ENCODE measurements around the gene NEURL1. TPM values are rescaled to one million over a fixed set of nuclear protein-coding genes. Genes with fewer than 3 reads are reported as not detected.
A peak's percentile ranks its signal among the peaks of the same experiment; 100 is the strongest.

Gene NEURL1
- total and polyA plus RNA-seq, 4 experiments from 2014 or later, result 0.76 to 0.96 (median 0.83) TPM

- peaks cover 11 to 24% of the 10 kb centered on the region in 2 donors for H3K36me3 Mint-ChIP-seq
These were observed 39.5 kb upstream of the NEURL1 start for GRCh38 chr10:103454026-103454425.

GRCh38 chr10:103455235-103455634 is 38.3 kb upstream of the NEURL1 start:
- intact Hi-C loops (cut with micrococcal nuclease), result no loop called here
- H3K9me3 ChIP-seq (ENCODE audit: control insufficient read depth in 1 of 2, low read length in 2 of 2), result no peaks in the 10 kb centered on the region
- H3K27ac ChIP-seq (ENCODE audit: low read depth, low read length), result no peak overlapping the region
- no peak overlapping the region for H3K4me3 ChIP-seq (ENCODE audit: low read length in 2 of 2)
- peaks cover 0 to 4% (median 0%) of the 10 kb centered on the region in 8 donors for H3K9me3 Mint-ChIP-seq
- no peaks in the 10 kb centered on the region for H3K27me3 ChIP-seq (ENCODE audit: insufficient read depth, low read length)
- H3K4me3 Mint-ChIP-seq, result no peak overlapping the region
- POLR2A ChIA-PET (ENCODE audit: partially characterized antibody), result interaction anchor here (0.5 to 5.9 kb wide), 2 partner anchors 16 to 453 kb away, joined by 3 to 106 read pairs; no protein-coding TSS in a partner anchor
- H3K27me3 Mint-ChIP-seq, result no peaks in the 10 kb centered on the region
- H3K27ac Mint-ChIP-seq, result peak overlapping the region in 1 of 7 donors; percentile 55
- CTCF ChIA-PET (ENCODE audit: partially characterized antibody), result interaction anchor here (2.7 to 9.7 kb wide), 2 partner anchors 17 to 38 kb away, joined by 8 to 75 read pairs; no protein-coding TSS in a partner anchor
- H3K4me1 ChIP-seq (ENCODE audit: insufficient read depth, low read length), result peaks cover 25% of the 10 kb centered on the region
- H3K4me1 Mint-ChIP-seq, result peaks cover 28 to 54% (median 36%) of the 10 kb centered on the region in 4 donors
- peaks cover 0 to 14% of the 10 kb centered on the region in 2 donors for H3K36me3 Mint-ChIP-seq
- H3K36me3 ChIP-seq (ENCODE audit: insufficient read depth, low read length), result no peaks in the 10 kb centered on the region
- DNase-seq, result no peak

More at GRCh38 chr10:103454026-103454425, 39.5 kb upstream of the NEURL1 start:
- Histone ChIP-seq H3K27ac (ENCODE audit: low read depth, low read length) (no peak overlapping the region), H3K27me3 (ENCODE audit: insufficient read depth, low read length) (no peaks in the 10 kb centered on the region), H3K4me3 (ENCODE audit: low read length in 2 of 2) (no peak overlapping the region), H3K36me3 (ENCODE audit: insufficient read depth, low read length) (peaks cover 5% of the 10 kb centered on the region), H3K9me3 (ENCODE audit: control insufficient read depth in 1 of 2, low read length in 2 of 2) (no peaks in the 10 kb centered on the region), H3K4me1 (ENCODE audit: insufficient read depth, low read length) (peaks cover 37% of the 10 kb centered on the region)
- peak overlapping the region; percentile 22 to 92 (median 61) for H3K27ac Mint-ChIP-seq
- no peak for DNase-seq
- H3K4me3 Mint-ChIP-seq, result peak overlapping the region in 6 of 8 donors; percentile 12 to 99 (median 42)
- H3K9me3 Mint-ChIP-seq, result peaks cover 0 to 4% (median 0%) of the 10 kb centered on the region in 8 donors
- H3K27me3 Mint-ChIP-seq, result no peaks in the 10 kb centered on the region
- intact Hi-C loops (cut with micrococcal nuclease), result no loop called here
- peaks cover 32 to 60% (median 39%) of the 10 kb centered on the region in 4 donors for H3K4me1 Mint-ChIP-seq
- POLR2A ChIA-PET (ENCODE audit: partially characterized antibody), result interaction anchor here (1.3 to 5.9 kb wide), 2 partner anchors 17 to 21 kb away, joined by 3 to 106 read pairs; no protein-coding TSS in a partner anchor
- CTCF ChIA-PET (ENCODE audit: partially characterized antibody), result interaction anchor here (2.7 to 9.7 kb wide), 5 partner anchors 18 to 37 kb away, joined by 8 to 75 read pairs (median 24); no protein-coding TSS in a partner anchor

- Histone ChIP-seq H3K4me1 (ENCODE audit: insufficient read depth, low read length) (peaks cover 16% of the 10 kb centered on the region), H3K27ac (ENCODE audit: low read depth, low read length) (no peak overlapping the region), H3K36me3 (ENCODE audit: insufficient read depth, low read length) (no peaks in the 10 kb centered on the region), H3K4me3 (ENCODE audit: low read length in 2 of 2) (no peak overlapping the region), H3K9me3 (ENCODE audit: control insufficient read depth in 1 of 2, low read length in 2 of 2) (no peaks in the 10 kb centered on the region), H3K27me3 (ENCODE audit: insufficient read depth, low read length) (no peaks in the 10 kb centered on the region)
- Mint-ChIP-seq H3K27ac (no peak overlapping the region), H3K36me3 (peaks cover 0 to 4% of the 10 kb centered on the region in 2 donors), H3K9me3 (peaks cover 0 to 2% (median 0%) of the 10 kb centered on the region in 8 donors), H3K4me1 (peaks cover 19 to 47% (median 27%) of the 10 kb centered on the region in 4 donors), H3K27me3 (no peaks in the 10 kb centered on the region), H3K4me3 (peak overlapping the region in 1 of 8 donors; percentile 2)
- POLR2A ChIA-PET (ENCODE audit: partially characterized antibody), result interaction anchor here (0.5 to 2.4 kb wide), 2 partner anchors 15 to 452 kb away, joined by 3 to 10 read pairs; no protein-coding TSS in a partner anchor
- CTCF ChIA-PET (ENCODE audit: partially characterized antibody), result interaction anchor here (1.2 to 9.7 kb wide), 3 partner anchors 16 to 39 kb away, joined by 3 to 75 read pairs (median 8); no protein-coding TSS in a partner anchor
- no peak for DNase-seq
- intact Hi-C loops (cut with micrococcal nuclease), result no loop called here
These were observed 37.3 kb upstream of the NEURL1 start for GRCh38 chr10:103456074-103456660.

DNA sequence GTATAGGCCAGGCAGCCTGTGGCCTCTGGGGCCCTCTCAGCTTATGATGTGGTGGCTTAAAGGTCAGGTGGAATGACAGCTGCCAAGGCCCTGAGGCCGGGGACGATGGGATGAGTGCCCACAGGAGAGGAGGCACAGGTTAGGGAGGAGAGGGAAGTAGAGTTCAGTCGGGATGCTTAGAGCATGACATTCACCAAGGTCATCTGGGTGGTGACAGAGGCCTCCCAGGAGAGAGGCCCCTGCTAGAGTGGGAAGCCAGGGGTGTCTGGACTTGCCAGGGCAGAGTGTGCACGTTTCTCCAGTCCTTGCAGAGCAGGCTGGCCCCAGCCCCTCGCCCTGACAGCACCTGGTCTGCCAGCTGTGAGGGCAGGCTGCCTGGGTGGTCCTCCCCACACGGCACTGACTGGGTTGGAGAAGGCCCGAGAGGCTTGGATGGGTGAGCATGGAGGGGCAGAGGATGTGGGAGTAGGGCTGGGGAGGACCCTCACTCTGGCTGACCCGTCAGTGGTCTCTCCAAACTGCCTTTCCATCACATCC is 36.3 kb upstream of the NEURL1 start:
- intact Hi-C loops (cut with micrococcal nuclease), result no loop called here

GRCh38 chr10:103457896-103458583 is 35.5 kb upstream of the NEURL1 start:
- intact Hi-C loops (cut with micrococcal nuclease), result no loop called here
- H3K4me3 ChIP-seq (ENCODE audit: low read length in 2 of 2), result no peak overlapping the region
- H3K36me3 ChIP-seq (ENCODE audit: insufficient read depth, low read length), result no peaks in the 10 kb centered on the region
- no peaks in the 10 kb centered on the region for H3K9me3 ChIP-seq (ENCODE audit: control insufficient read depth in 1 of 2, low read length in 2 of 2)
- no peaks in the 10 kb centered on the region for H3K27me3 ChIP-seq (ENCODE audit: insufficient read depth, low read length)
- Mint-ChIP-seq H3K4me1 (peaks cover 14 to 29% (median 18%) of the 10 kb centered on the region in 4 donors), H3K36me3 (no peaks in the 10 kb centered on the region), H3K9me3 (no peaks in the 10 kb centered on the region), H3K27ac (peak overlapping the region in 1 of 7 donors; percentile 32), H3K4me3 (no peak overlapping the region), H3K27me3 (no peaks in the 10 kb centered on the region)
- ChIA-PET CTCF (ENCODE audit: partially characterized antibody) (no interaction called here), POLR2A (ENCODE audit: partially characterized antibody) (interaction anchor here (2.4 kb wide), 1 partner anchor 13 kb away, joined by 10 read pairs; no protein-coding TSS in a partner anchor)
- peaks cover 9% of the 10 kb centered on the region for H3K4me1 ChIP-seq (ENCODE audit: insufficient read depth, low read length)
- DNase-seq, result no peak
- no peak overlapping the region for H3K27ac ChIP-seq (ENCODE audit: low read depth, low read length)

More for the DNA sequence above, 36.3 kb upstream of the NEURL1 start:
- Histone ChIP-seq H3K4me1 (ENCODE audit: insufficient read depth, low read length) (peaks cover 15% of the 10 kb centered on the region), H3K36me3 (ENCODE audit: insufficient read depth, low read length) (no peaks in the 10 kb centered on the region), H3K9me3 (ENCODE audit: control insufficient read depth in 1 of 2, low read length in 2 of 2) (no peaks in the 10 kb centered on the region), H3K4me3 (ENCODE audit: low read length in 2 of 2) (no peak overlapping the region), H3K27ac (ENCODE audit: low read depth, low read length) (no peak overlapping the region), H3K27me3 (ENCODE audit: insufficient read depth, low read length) (no peaks in the 10 kb centered on the region)
- DNase-seq, result no peak
- H3K4me3 Mint-ChIP-seq, result peak overlapping the region in 1 of 8 donors; percentile 20
- no peaks in the 10 kb centered on the region for H3K36me3 Mint-ChIP-seq
- H3K9me3 Mint-ChIP-seq, result no peaks in the 10 kb centered on the region
- ChIA-PET POLR2A (ENCODE audit: partially characterized antibody) (interaction anchor here (2.4 kb wide), 1 partner anchor 14 kb away, joined by 10 read pairs; no protein-coding TSS in a partner anchor), CTCF (ENCODE audit: partially characterized antibody) (no interaction called here)
- H3K27me3 Mint-ChIP-seq, result no peaks in the 10 kb centered on the region
- peak overlapping the region in 2 of 7 donors; percentile 53 to 86 for H3K27ac Mint-ChIP-seq
- H3K4me1 Mint-ChIP-seq, result peaks cover 19 to 37% (median 24%) of the 10 kb centered on the region in 4 donors

DNA sequence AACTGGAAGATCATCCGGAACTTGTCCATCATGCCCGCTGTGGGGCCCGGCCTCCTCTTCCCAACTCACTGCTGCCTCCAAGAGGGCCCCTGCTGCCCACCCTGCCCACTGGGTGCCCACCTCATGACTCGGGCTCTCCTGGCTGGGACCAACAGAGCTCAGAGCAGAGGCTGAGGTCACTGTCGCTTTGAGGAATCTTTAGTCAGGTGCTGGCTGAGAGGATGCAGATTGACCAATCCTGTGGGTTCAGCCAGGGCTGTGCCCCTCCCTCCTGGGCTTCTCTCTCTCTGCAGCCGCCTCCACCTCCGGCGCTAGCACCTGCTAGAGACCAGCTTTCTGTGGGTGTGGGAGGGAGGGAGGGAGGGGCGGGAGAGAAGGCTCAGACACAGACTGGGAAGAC is 34.8 kb upstream of the NEURL1 start, which contains the start of gene CALHM1:
TSS of gene CALHM1 (minus strand) at position 181 of the 400 bp plus-strand sequence. CDS start at position 32, 149 bp downstream.
- H3K9me3 ChIP-seq (ENCODE audit: control insufficient read depth in 1 of 2, low read length in 2 of 2), result no peaks in the 10 kb centered on the region
- DNase-seq, result no peak
- ChIA-PET CTCF (ENCODE audit: partially characterized antibody) (interaction anchor here (1.4 kb wide), 1 partner anchor 20 kb away, joined by 3 read pairs; the partner anchor contains the start of gene CALHM3), POLR2A (ENCODE audit: partially characterized antibody) (no interaction called here)
- no peaks in the 10 kb centered on the region for H3K9me3 Mint-ChIP-seq
- H3K4me3 Mint-ChIP-seq, result peak within 1 kb of the TSS in 4 of 8 donors; percentile 10 to 46 (median 40)
- peaks cover 9 to 22% (median 13%) of the 10 kb centered on the region in 4 donors for H3K4me1 Mint-ChIP-seq
- H3K36me3 ChIP-seq (ENCODE audit: insufficient read depth, low read length), result no peaks in the 10 kb centered on the region
- intact Hi-C loops (cut with micrococcal nuclease), result no loop called here
- no peak within 1 kb of the TSS for H3K27ac ChIP-seq (ENCODE audit: low read depth, low read length)
- H3K4me1 ChIP-seq (ENCODE audit: insufficient read depth, low read length), result peaks cover 6% of the 10 kb centered on the region
- no peaks in the 10 kb centered on the region for H3K27me3 ChIP-seq (ENCODE audit: insufficient read depth, low read length)
- no peaks in the 10 kb centered on the region for H3K36me3 Mint-ChIP-seq
- H3K27me3 Mint-ChIP-seq, result no peaks in the 10 kb centered on the region
- no peak within 1 kb of the TSS for H3K4me3 ChIP-seq (ENCODE audit: low read length in 2 of 2)
- peak within 1 kb of the TSS in 3 of 7 donors; percentile 29 to 85 (median 44) for H3K27ac Mint-ChIP-seq

Data from CD4-positive, alpha-beta memory T cell (primary cell).